IMR-90 (cell line): Measurements from ENCODE around the gene OSBPL9. TPM values are rescaled to one million over a fixed set of nuclear protein-coding genes. Genes with fewer than 3 reads are reported as not detected.

Source experiments
- ATAC-seq: fragments of 200-7000 bp; cut with Tn5 transposase; 2 replicates; pipeline ENCODE4 v1.9.1; 2020; ENCODE audit warnings: low read depth, mild to moderate bottlenecking, moderate library complexity
- BruUV-seq: library from RNA; stranded (reverse); fragments of 400-500 nt; replicated peaks from 2 replicates; lab custom pipeline; 2021; lab: Mats Ljungman, UMichigan
- CTCF ChIA-PET: fragments of 300-600 bp; formaldehyde crosslinking; extraction: SDS; loops from one replicate; lab custom pipeline; 2021; ENCODE audit warnings: antibody characterized with exemption; lab: Yijun Ruan, JAX
- POLR2A ChIA-PET: fragments of 300-600 bp; sonication (Branson Sonifier 250); formaldehyde crosslinking; loops from one replicate; lab custom pipeline; 2022; ENCODE audit warnings: antibody characterized with exemption; ENCODE audit not compliant: unreplicated experiment; lab: Charles Lee
- DNase-seq: peaks from one replicate; pipeline ENCODE4 v3.0.0; 2013
- H2AFZ ChIP-seq: replicated peaks from 2 replicates; pipeline ENCODE3; 2013; ENCODE audit warnings: low read length, mild to moderate bottlenecking; ENCODE audit not compliant: poor library complexity
- H2AK5ac ChIP-seq: 2 replicates; pipeline ENCODE4 v1.6.1; 2013; ENCODE audit warnings: low read depth, low read length, inconsistent platforms
- H2AK9ac ChIP-seq: replicated peaks from 2 replicates; pipeline ENCODE3; 2013; ENCODE audit warnings: mild to moderate bottlenecking, low read depth, low read length, moderate library complexity; ENCODE audit not compliant: poor library complexity
- H2BK120ac ChIP-seq: 2 replicates; pipeline ENCODE4 v1.6.1; 2013; ENCODE audit warnings: low read depth, low read length, inconsistent platforms
- H2BK15ac ChIP-seq: 3 replicates; pipeline ENCODE4 v1.6.1; 2013; ENCODE audit warnings: low read depth, low read length, inconsistent platforms
- H2BK20ac ChIP-seq: 2 replicates; pipeline ENCODE4 v1.6.1; 2013; ENCODE audit warnings: low read depth, mild to moderate bottlenecking, inconsistent platforms, low read length, moderate library complexity
- H2BK5ac ChIP-seq: 2 replicates; pipeline ENCODE4 v1.6.1; 2013; ENCODE audit warnings: mild to moderate bottlenecking, low read depth, low read length, inconsistent platforms; ENCODE audit not compliant: poor library complexity, severe bottlenecking
- H3K14ac ChIP-seq: replicated peaks from 2 replicates; pipeline ENCODE4 v1.6.1; 2013; ENCODE audit warnings: low read depth, low read length, inconsistent platforms
- H3K18ac ChIP-seq: 2 replicates; pipeline ENCODE4 v1.6.1; 2013; ENCODE audit warnings: low read depth, low read length, control low read depth
- H3K23ac ChIP-seq: 2 replicates; pipeline ENCODE4 v1.6.1; 2013; ENCODE audit warnings: low read depth, low read length, inconsistent platforms
- H3K27ac ChIP-seq: 2 replicates; pipeline ENCODE4 v1.5.1; 2013; ENCODE audit warnings: mild to moderate bottlenecking, control low read depth, low read length; ENCODE audit not compliant: insufficient read depth
- H3K27me3 ChIP-seq: 2 replicates; pipeline ENCODE4 v1.6.1; 2013; ENCODE audit warnings: low read length; ENCODE audit not compliant: control insufficient read depth, insufficient read depth
- H3K36me3 ChIP-seq: 2 replicates; pipeline ENCODE4 v1.6.1; 2013; ENCODE audit warnings: low read length, mixed read lengths; ENCODE audit not compliant: control insufficient read depth, insufficient read depth
- H3K4ac ChIP-seq: 2 replicates; pipeline ENCODE4 v1.6.1; 2013; ENCODE audit warnings: low read depth, low read length, inconsistent platforms
- H3K4me1 ChIP-seq: 2 replicates; pipeline ENCODE4 v1.6.1; 2013; ENCODE audit warnings: low read length, mixed read lengths; ENCODE audit not compliant: control insufficient read depth, insufficient read depth
- H3K4me2 ChIP-seq: 2 replicates; pipeline ENCODE4 v1.6.1; 2013; ENCODE audit warnings: low read depth, mild to moderate bottlenecking, control low read depth, low read length, moderate library complexity
- H3K4me3 ChIP-seq: 2 replicates; pipeline ENCODE4 v1.5.1; 2013; ENCODE audit warnings: low read depth, mild to moderate bottlenecking, control low read depth, low read length, moderate library complexity; ENCODE audit not compliant: insufficient read depth
- H3K56ac ChIP-seq: 2 replicates; pipeline ENCODE4 v1.6.1; 2013; ENCODE audit warnings: low read length, inconsistent platforms; ENCODE audit not compliant: insufficient read depth; ENCODE audit errors: extremely low read depth
- H3K79me1 ChIP-seq, 2 experiments: 2 replicates each; pipeline ENCODE4 v1.6.1; 2013; ENCODE audit warnings: low read length in 2 of 2, inconsistent platforms in 1 of 2, low read depth in 1 of 2
- H3K9ac ChIP-seq: 2 replicates; pipeline ENCODE4 v1.6.1; 2013; ENCODE audit warnings: low read depth, low read length, control low read depth
- H3K9me1 ChIP-seq: 2 replicates; pipeline ENCODE4 v1.6.1; 2013; ENCODE audit warnings: low read length, inconsistent platforms; ENCODE audit not compliant: insufficient read depth
- H3K9me3 ChIP-seq: 2 replicates; pipeline ENCODE4 v1.6.1; 2013; ENCODE audit warnings: low read length; ENCODE audit not compliant: control insufficient read depth, insufficient read depth
- H4K20me1 ChIP-seq: 2 replicates; pipeline ENCODE4 v1.6.1; 2013; ENCODE audit warnings: low read length, inconsistent platforms; ENCODE audit not compliant: insufficient read depth
- H4K5ac ChIP-seq: 2 replicates; pipeline ENCODE4 v1.6.1; 2013; ENCODE audit warnings: mild to moderate bottlenecking, low read depth, low read length, control low read depth
- H4K8ac ChIP-seq, 2 experiments: 2 replicates each; pipeline ENCODE4 v1.6.1; 2013; ENCODE audit warnings: low read depth in 2 of 2, low read length in 2 of 2, control low read depth in 1 of 2, inconsistent platforms in 1 of 2
- H4K91ac ChIP-seq: 2 replicates; pipeline ENCODE4 v1.6.1; 2013; ENCODE audit warnings: low read depth, low read length, inconsistent platforms; ENCODE audit not compliant: insufficient read depth
- CEBPB ChIP-seq: IDR thresholded peaks from 2 replicates; pipeline ENCODE4 v1.6.1; 2012; ENCODE audit warnings: low read depth, low read length, improper control_type of control experiment
- CHD1 ChIP-seq: IDR thresholded peaks from 2 replicates; pipeline ENCODE4 v1.6.1; 2012; ENCODE audit warnings: low read depth, low read length, improper control_type of control experiment
- MAZ ChIP-seq: IDR thresholded peaks from 2 replicates; pipeline ENCODE4 v1.6.1; 2012; ENCODE audit warnings: low read depth, mild to moderate bottlenecking, low read length, improper control_type of control experiment, moderate library complexity, borderline replicate concordance
- RAD21 ChIP-seq: IDR thresholded peaks from 2 replicates; pipeline ENCODE4 v1.6.1; 2012; ENCODE audit warnings: low read length, improper control_type of control experiment
- RCOR1 ChIP-seq: IDR thresholded peaks from 2 replicates; pipeline ENCODE4 v1.6.1; 2012; ENCODE audit warnings: mild to moderate bottlenecking, low read length, improper control_type of control experiment; ENCODE audit not compliant: insufficient replicate concordance
- USF2 ChIP-seq: fragments of 150-350 bp; IDR thresholded peaks from 2 replicates; pipeline ENCODE4 v1.6.1; 2017; ENCODE audit warnings: mild to moderate bottlenecking, antibody characterized with exemption, low read length, low read depth
- WGBS, 2 experiments: methylation state at CpG; one replicate each; pipeline versions ENCODE4 v1.1.5 to v1.1.7; 2013; ENCODE audit warnings: missing lambda C conversion rate in 2 of 2; ENCODE audit not compliant: insufficient read length in 1 of 2; ENCODE audit errors: extremely low coverage in 2 of 2; 5-methylcytosine and 5-hydroxymethylcytosine counted together
- dilution Hi-C: fragments of 300-500 bp; cut with HindIII; formaldehyde crosslinking; loops from one replicate; pipeline ENCODE4 v1.14.3; 2018; ENCODE audit warnings: low sequenced_read_pairs; ENCODE audit not compliant: unreplicated experiment
- in situ Hi-C: fragments of 300-500 bp; cut with MboI; formaldehyde crosslinking; loops from 3 replicates; pipeline ENCODE4 v1.14.3; 2019; ENCODE audit warnings: low sequenced_read_pairs, inconsistent platforms, mixed read lengths
- intact Hi-C: fragments of 100-400 bp; cut with micrococcal nuclease; formaldehyde crosslinking; loops from 2 replicates; pipeline ENCODE4 v1.10.0; 2022
- polyA plus RNA-seq, 3 experiments: library from polyadenylated mRNA; depleted of rRNA; stranded (reverse); fragments of >200 nt; gene quantifications; 2 replicates each; pipeline ENCODE4 v1.2.3, GENCODE V29; 2012; ENCODE audit warnings: low replicate concordance in 1 of 3
- total RNA-seq: library from RNA; depleted of rRNA; stranded (reverse); fragments of >200 nt; gene quantifications from 2 replicates; pipeline ENCODE4 v1.2.3, GENCODE V29; 2012

OSBPL9 gene
- total and polyA plus RNA-seq, 2 of the 4 experiments (the other 2 are of a cell fraction), result 51.4 to 127 TPM

- Histone ChIP-seq H2BK20ac (no peak overlapping the region), H3K4me1 (peaks cover 7% of the 10 kb centered on the region; the same call in 1 of the 2 replicates), H4K91ac (no peak overlapping the region), H3K27ac (no peak overlapping the region), H3K4me3 (no peak overlapping the region), H3K56ac (no peak overlapping the region), H2BK5ac (no peak overlapping the region), H3K9me1 (peaks cover 5% of the 10 kb centered on the region), H3K9me3 (no peaks in the 10 kb centered on the region), H4K20me1 (peaks cover 3% of the 10 kb centered on the region; the same call in 1 of the 2 replicates), H3K18ac (no peak overlapping the region), H3K79me1 (peaks cover 37 to 65% of the 10 kb centered on the region in 2 experiments), H3K23ac (no peak overlapping the region), H3K9ac (no peak overlapping the region), H3K4ac (0 out of 2 replicates have a peak overlapping the region, but pooled peaks have one; percentile 5), H2AK5ac (no peak overlapping the region), H2BK120ac (no peak overlapping the region), H3K14ac (no peak overlapping the region), H3K4me2 (no peak overlapping the region), H3K27me3 (no peaks in the 10 kb centered on the region), H2BK15ac (no peak overlapping the region), H2AK9ac (no peak overlapping the region), H2AFZ (no peak overlapping the region), H4K5ac (no peak overlapping the region), H3K36me3 (no peaks in the 10 kb centered on the region), H4K8ac (no peak overlapping the region)
- CTCF ChIA-PET, result no interaction called here
- POLR2A ChIA-PET, result no interaction called here
- no peak for ATAC-seq
- dilution Hi-C loops, result no loop called here
- in situ Hi-C loops, result no loop called here
- no TSS peak for BruUV-seq
- TF ChIP-seq RCOR1 (no peak), RAD21 (no peak), USF2 (no peak), CEBPB (no peak), CHD1 (no peak), MAZ (no peak)
- intact Hi-C loops, result loop anchor here (10.0 kb wide), 1 partner anchor 370 kb away; no protein-coding TSS in a partner anchor
- no peak for DNase-seq
- WGBS, 2 experiments, result 100% methylated on average over 2 of the region's 7 CpGs; no CpG with 5 or more reads in 1 of the 2 experiments
Measured at GRCh38 chr1:51634618-51635017, 17.7 kb downstream of the OSBPL9 start.
